Stimulated activated naive CD8-positive, alpha-beta T cell treated with anti-CD3 and anti-CD28 coated beads, Interleukin-15, Interleukin-2, amounts not matched to agents 100 ng/mL and 50 ng/mL, for 24 hours (primary cell): Measurements from ENCODE around the gene LIN7B.
"Not testable (repeated sequence)": the region's sequence is repeated elsewhere in the genome, so short reads cannot be mapped to it uniquely, and the experiment has no call there.

ENCODE experiments used
- H3K27ac Mint-ChIP-seq: one replicate; pipeline ENCODE4 v1.8.0; 2021; ENCODE audit warnings: mild to moderate bottlenecking, mixed read lengths
- H3K27me3 Mint-ChIP-seq: one replicate; pipeline ENCODE4 v1.8.0; 2021; ENCODE audit warnings: mixed read lengths
- H3K36me3 Mint-ChIP-seq: one replicate; pipeline ENCODE4 v1.8.0; 2021; ENCODE audit warnings: low read depth, mixed read lengths
- H3K4me1 Mint-ChIP-seq: one replicate; pipeline ENCODE4 v1.8.0; 2021; ENCODE audit warnings: low read depth, mixed read lengths
- H3K4me3 Mint-ChIP-seq: one replicate; pipeline ENCODE4 v1.8.0; 2021; ENCODE audit warnings: mild to moderate bottlenecking, mixed read lengths
- H3K9me3 Mint-ChIP-seq: one replicate; pipeline ENCODE4 v1.8.0; 2021; ENCODE audit warnings: mixed read lengths

LIN7B gene

GRCh38 chr19:49121841-49122240 lies 7.7 kb downstream of the LIN7B start:
- not testable (repeated sequence) for H3K27ac Mint-ChIP-seq, H3K36me3 Mint-ChIP-seq, H3K9me3 Mint-ChIP-seq, H3K27me3 Mint-ChIP-seq, H3K4me3 Mint-ChIP-seq
- peaks cover 24% of the 10 kb centered on the region for H3K4me1 Mint-ChIP-seq

- not testable (repeated sequence) for H3K4me3 Mint-ChIP-seq, H3K27me3 Mint-ChIP-seq, H3K27ac Mint-ChIP-seq, H3K9me3 Mint-ChIP-seq, H3K36me3 Mint-ChIP-seq
- H3K4me1 Mint-ChIP-seq, result peaks cover 17% of the 10 kb centered on the region
Observed at GRCh38 chr19:49123285-49123684, 9.1 kb downstream of the LIN7B start.

- no peak overlapping the region for H3K27ac Mint-ChIP-seq
- peaks cover 9% of the 10 kb centered on the region for H3K27me3 Mint-ChIP-seq
- peaks cover 21% of the 10 kb centered on the region for H3K4me1 Mint-ChIP-seq
- no peaks in the 10 kb centered on the region for H3K36me3 Mint-ChIP-seq
- H3K4me3 Mint-ChIP-seq, result no peak overlapping the region
- no peaks in the 10 kb centered on the region for H3K9me3 Mint-ChIP-seq
Observed at GRCh38 chr19:49125025-49125731, 11.0 kb downstream of the LIN7B start.

GRCh38 chr19:49126575-49126974 lies 12.4 kb downstream of the LIN7B start:
- Mint-ChIP-seq H3K4me1 (peaks cover 14% of the 10 kb centered on the region), H3K36me3 (no peaks in the 10 kb centered on the region), H3K27ac (no peak overlapping the region), H3K4me3 (no peak overlapping the region), H3K27me3 (no peaks in the 10 kb centered on the region), H3K9me3 (no peaks in the 10 kb centered on the region)

- not testable (repeated sequence) for H3K27me3 Mint-ChIP-seq, H3K9me3 Mint-ChIP-seq, H3K4me3 Mint-ChIP-seq, H3K36me3 Mint-ChIP-seq, H3K27ac Mint-ChIP-seq
- peaks cover 14% of the 10 kb centered on the region for H3K4me1 Mint-ChIP-seq
Observed at GRCh38 chr19:49127225-49127624, 13.1 kb downstream of the LIN7B start.

- no peaks in the 10 kb centered on the region for H3K36me3 Mint-ChIP-seq
- H3K4me3 Mint-ChIP-seq, result peak overlapping the region; percentile 83
- peaks cover 14% of the 10 kb centered on the region for H3K4me1 Mint-ChIP-seq
- no peaks in the 10 kb centered on the region for H3K9me3 Mint-ChIP-seq
- no peaks in the 10 kb centered on the region for H3K27me3 Mint-ChIP-seq
- peak overlapping the region; percentile 87 for H3K27ac Mint-ChIP-seq
Observed at GRCh38 chr19:49127674-49128544, 13.7 kb downstream of the LIN7B start.

GRCh38 chr19:49128545-49129237 lies 14.5 kb downstream of the LIN7B start:
- no peaks in the 10 kb centered on the region for H3K36me3 Mint-ChIP-seq
- H3K27me3 Mint-ChIP-seq, result peaks cover 4% of the 10 kb centered on the region
- no peaks in the 10 kb centered on the region for H3K9me3 Mint-ChIP-seq
- H3K4me1 Mint-ChIP-seq, result peaks cover 18% of the 10 kb centered on the region
- peak overlapping the region; percentile 83 for H3K4me3 Mint-ChIP-seq
- peak overlapping the region; percentile 53 for H3K27ac Mint-ChIP-seq

- Mint-ChIP-seq H3K9me3 (no peaks in the 10 kb centered on the region), H3K36me3 (no peaks in the 10 kb centered on the region), H3K4me1 (peaks cover 23% of the 10 kb centered on the region), H3K27me3 (peaks cover 5% of the 10 kb centered on the region), H3K4me3 (peak overlapping the region; percentile 83), H3K27ac (no peak overlapping the region)
Observed at GRCh38 chr19:49129238-49129583, 15.0 kb downstream of the LIN7B start.

- H3K27me3 Mint-ChIP-seq, result peaks cover 13% of the 10 kb centered on the region
- H3K4me1 Mint-ChIP-seq, result peaks cover 27% of the 10 kb centered on the region
- H3K9me3 Mint-ChIP-seq, result no peaks in the 10 kb centered on the region
- no peaks in the 10 kb centered on the region for H3K36me3 Mint-ChIP-seq
- H3K27ac Mint-ChIP-seq, result no peak overlapping the region
- no peak overlapping the region for H3K4me3 Mint-ChIP-seq
Observed at GRCh38 chr19:49130325-49130724, 16.2 kb downstream of the LIN7B start.

- H3K27ac Mint-ChIP-seq, result no peak overlapping the region
- peak overlapping the region; percentile 65 for H3K4me3 Mint-ChIP-seq
- H3K27me3 Mint-ChIP-seq, result peaks cover 17% of the 10 kb centered on the region
- H3K9me3 Mint-ChIP-seq, result no peaks in the 10 kb centered on the region
- no peaks in the 10 kb centered on the region for H3K36me3 Mint-ChIP-seq
- peaks cover 23% of the 10 kb centered on the region for H3K4me1 Mint-ChIP-seq
Observed at GRCh38 chr19:49132974-49133609, 18.9 kb downstream of the LIN7B start.

GRCh38 chr19:49133621-49134454 lies 19.7 kb downstream of the LIN7B start:
- H3K4me3 Mint-ChIP-seq, result peak overlapping the region; percentile 65
- H3K36me3 Mint-ChIP-seq, result no peaks in the 10 kb centered on the region
- peaks cover 17% of the 10 kb centered on the region for H3K27me3 Mint-ChIP-seq
- no peak overlapping the region for H3K27ac Mint-ChIP-seq
- H3K4me1 Mint-ChIP-seq, result peaks cover 15% of the 10 kb centered on the region
- no peaks in the 10 kb centered on the region for H3K9me3 Mint-ChIP-seq

- no peak overlapping the region for H3K27ac Mint-ChIP-seq
- no peaks in the 10 kb centered on the region for H3K36me3 Mint-ChIP-seq
- peaks cover 13% of the 10 kb centered on the region for H3K4me1 Mint-ChIP-seq
- no peak overlapping the region for H3K4me3 Mint-ChIP-seq
- no peaks in the 10 kb centered on the region for H3K9me3 Mint-ChIP-seq
- H3K27me3 Mint-ChIP-seq, result peaks cover 17% of the 10 kb centered on the region
Observed at GRCh38 chr19:49135686-49136085, 21.5 kb downstream of the LIN7B start.

- Mint-ChIP-seq H3K4me3 (no peak overlapping the region), H3K36me3 (no peaks in the 10 kb centered on the region), H3K27me3 (peaks cover 21% of the 10 kb centered on the region), H3K9me3 (no peaks in the 10 kb centered on the region), H3K4me1 (peaks cover 13% of the 10 kb centered on the region), H3K27ac (no peak overlapping the region)
Observed at GRCh38 chr19:49136771-49137171, 22.6 kb downstream of the LIN7B start.

GRCh38 chr19:49140951-49141350 lies 26.8 kb downstream of the LIN7B start:
- Mint-ChIP-seq H3K9me3 (no peaks in the 10 kb centered on the region), H3K36me3 (no peaks in the 10 kb centered on the region), H3K27ac (no peak overlapping the region), H3K4me3 (no peak overlapping the region), H3K27me3 (peaks cover 27% of the 10 kb centered on the region), H3K4me1 (peaks cover 14% of the 10 kb centered on the region)
